ENCODE data around the gene IMMP2L.
"Not testable (repeated sequence)": the region's sequence is repeated elsewhere in the genome, so short reads cannot be mapped to it uniquely, and the experiment has no call there.

IMMP2L gene

GRCh38 chr7:111256391-111256790 is 305.9 kb downstream of the IMMP2L start:
- no peak for DNase-seq

- DNase-seq: no peak
Observed at GRCh38 chr7:111255576-111255975, 306.7 kb downstream of the IMMP2L start.

- DNase-seq: not testable (repeated sequence)
Observed at GRCh38 chr7:111251365-111251764, 310.9 kb downstream of the IMMP2L start.

GRCh38 chr7:111249807-111250206 is 312.5 kb downstream of the IMMP2L start:
- DNase-seq: not testable (repeated sequence)

GRCh38 chr7:111242141-111242755 is 320.0 kb downstream of the IMMP2L start:
- DNase-seq: no peak

GRCh38 chr7:111240371-111240770 is 321.9 kb downstream of the IMMP2L start:
- no peak for DNase-seq

- peak; percentile 11 for DNase-seq
Observed at GRCh38 chr7:111239437-111239836, 322.9 kb downstream of the IMMP2L start.

GRCh38 chr7:111238886-111239285 is 323.4 kb downstream of the IMMP2L start:
- no peak for DNase-seq

- no peak for DNase-seq
Observed at GRCh38 chr7:111235709-111236108, 326.6 kb downstream of the IMMP2L start.

- DNase-seq: peak; percentile 21
Observed at GRCh38 chr7:111232249-111233084, 329.8 kb downstream of the IMMP2L start.

- peak; percentile 10 for DNase-seq
Observed at GRCh38 chr7:111229916-111230315, 332.4 kb downstream of the IMMP2L start.

GRCh38 chr7:111229181-111229740 is 333.0 kb downstream of the IMMP2L start:
- DNase-seq: no peak

GRCh38 chr7:111228437-111228836 is 333.9 kb downstream of the IMMP2L start:
- DNase-seq: no peak

GRCh38 chr7:111226800-111227199 is 335.5 kb downstream of the IMMP2L start:
- no peak for DNase-seq

- DNase-seq: peak; percentile 16
Observed at GRCh38 chr7:111224354-111225231, 337.7 kb downstream of the IMMP2L start.

GRCh38 chr7:111223802-111224253 is 338.5 kb downstream of the IMMP2L start:
- DNase-seq: peak; percentile 72

- no peak for DNase-seq
Observed at GRCh38 chr7:111215550-111215949, 346.7 kb downstream of the IMMP2L start.

GRCh38 chr7:111212857-111213523 is 349.3 kb downstream of the IMMP2L start:
- no peak for DNase-seq

- DNase-seq: no peak
Observed at GRCh38 chr7:111210996-111211395, 351.3 kb downstream of the IMMP2L start.

GRCh38 chr7:111210043-111210442 is 352.2 kb downstream of the IMMP2L start:
- DNase-seq: no peak

GRCh38 chr7:111205251-111205650 is 357.0 kb downstream of the IMMP2L start:
- DNase-seq: no peak

- no peak for DNase-seq
Observed at GRCh38 chr7:111202321-111202720, 360.0 kb downstream of the IMMP2L start.

Data from hematopoietic multipotent progenitor cell treated with erythropoietin and hydrocortisone succinate and interleukin-3 and kit ligand, for 6 days (in vitro differentiated cells).